Neural crest cell (in vitro differentiated cells): ENCODE data around the gene ZDHHC16. TPM values are rescaled to one million over a fixed set of nuclear protein-coding genes. Genes with fewer than 3 reads are reported as not detected.
"Not testable (repeated sequence)": the region's sequence is repeated elsewhere in the genome, so short reads cannot be mapped to it uniquely, and the experiment has no call there.

Source experiments
- DNase-seq: peaks from one replicate; pipeline ENCODE4 v3.0.0; 2021; ENCODE audit warnings: low read depth, mixed read lengths, low spot score
- H3K27ac Mint-ChIP-seq: one replicate; pipeline ENCODE4 v1.8.0; 2021; ENCODE audit warnings: mild to moderate bottlenecking, mixed read lengths; ENCODE audit not compliant: unreplicated experiment
- H3K27me3 Mint-ChIP-seq: 2 replicates; pipeline ENCODE4 v1.8.0; 2021; ENCODE audit warnings: low read depth, mild to moderate bottlenecking, mixed read lengths
- H3K36me3 Mint-ChIP-seq: 2 replicates; pipeline ENCODE4 v1.8.0; 2021; ENCODE audit warnings: low read depth, mild to moderate bottlenecking, mixed read lengths
- H3K4me1 Mint-ChIP-seq: 2 replicates; pipeline ENCODE4 v1.8.0; 2021; ENCODE audit warnings: mixed read lengths
- H3K4me3 Mint-ChIP-seq: one replicate; pipeline ENCODE4 v1.8.0; 2021; ENCODE audit warnings: mild to moderate bottlenecking, mixed read lengths
- H3K9me3 Mint-ChIP-seq: 2 replicates; pipeline ENCODE4 v1.8.0; 2021; ENCODE audit warnings: mixed read lengths
- CTCF ChIP-seq: fragments of 200-600 bp; sonication (generic); conservative IDR thresholded peaks from 2 replicates; pipeline ENCODE4 v1.5.0; 2021; ENCODE audit warnings: antibody characterized with exemption, mild to moderate bottlenecking
- total RNA-seq: library from RNA; stranded (reverse); gene quantifications from 2 replicates; pipeline ENCODE4 v1.2.1, GENCODE V29; 2021

The ZDHHC16 gene
- total RNA-seq, 1 donor from 2014 or later: 58.2 TPM

- no peak for TF ChIP-seq CTCF
- no peak overlapping the region for H3K4me3 Mint-ChIP-seq
- no peak overlapping the region for H3K27ac Mint-ChIP-seq
- no peaks in the 10 kb centered on the region for H3K27me3 Mint-ChIP-seq
- H3K9me3 Mint-ChIP-seq: no peaks in the 10 kb centered on the region
- no peaks in the 10 kb centered on the region for H3K36me3 Mint-ChIP-seq
- H3K4me1 Mint-ChIP-seq: peaks cover 25% of the 10 kb centered on the region
- DNase-seq: no peak
These were observed 41.9 kb upstream of the ZDHHC16 start for GRCh38 chr10:97404044-97404443.

- DNase-seq: no peak
- Mint-ChIP-seq H3K27ac (no peak overlapping the region), H3K27me3 (no peaks in the 10 kb centered on the region), H3K36me3 (no peaks in the 10 kb centered on the region), H3K4me3 (no peak overlapping the region), H3K9me3 (no peaks in the 10 kb centered on the region), H3K4me1 (peaks cover 15% of the 10 kb centered on the region)
- TF ChIP-seq CTCF: no peak
These were observed 39.9 kb upstream of the ZDHHC16 start for GRCh38 chr10:97406064-97406463.

DNA sequence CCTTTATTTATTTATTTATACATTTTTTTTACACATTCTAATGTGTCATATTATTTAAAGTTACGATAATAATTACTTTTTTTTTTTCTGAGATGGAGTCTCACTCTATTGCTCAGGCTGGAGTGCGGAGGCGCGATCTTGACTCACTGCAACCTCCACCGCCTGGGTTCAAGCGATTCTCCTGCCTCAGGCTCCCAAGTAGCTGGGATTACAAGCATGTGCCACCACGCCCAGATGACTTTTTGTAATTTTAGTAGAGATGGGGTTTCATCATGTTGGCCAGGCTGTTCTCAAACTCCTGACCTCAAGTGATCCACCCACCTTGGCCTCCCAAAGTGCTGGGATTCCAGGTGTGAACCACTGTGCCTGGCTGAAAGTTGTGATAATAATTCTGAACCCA lies 39.5 kb upstream of the ZDHHC16 start:
- not testable (repeated sequence) for H3K27ac Mint-ChIP-seq, H3K9me3 Mint-ChIP-seq, H3K27me3 Mint-ChIP-seq, DNase-seq, H3K36me3 Mint-ChIP-seq, H3K4me3 Mint-ChIP-seq
- peaks cover 11% of the 10 kb centered on the region for H3K4me1 Mint-ChIP-seq

GRCh38 chr10:97407211-97407951 lies 38.6 kb upstream of the ZDHHC16 start:
- Mint-ChIP-seq H3K4me3 (peak overlapping the region; percentile 35), H3K27me3 (no peaks in the 10 kb centered on the region), H3K9me3 (no peaks in the 10 kb centered on the region), H3K4me1 (peaks cover 10% of the 10 kb centered on the region), H3K36me3 (no peaks in the 10 kb centered on the region), H3K27ac (peak overlapping the region; percentile 0)
- peak; percentile 49 for DNase-seq
- TF ChIP-seq CTCF: peak; percentile 89

DNA sequence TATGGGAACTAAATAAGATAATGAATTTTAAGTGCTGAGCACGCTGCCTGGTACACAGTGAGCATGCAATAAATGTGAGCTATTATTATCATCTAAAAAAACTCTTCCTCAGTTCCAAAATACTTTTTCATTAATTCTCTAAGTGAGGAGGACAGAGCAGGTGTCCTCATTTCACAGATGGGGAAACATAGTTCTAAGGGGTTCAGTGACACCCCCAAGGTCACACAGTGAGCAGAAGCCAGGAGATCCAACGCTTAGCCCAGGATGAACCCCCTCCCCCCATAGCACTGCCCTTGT lies 38.1 kb upstream of the ZDHHC16 start:
- Mint-ChIP-seq H3K4me1 (peaks cover 10% of the 10 kb centered on the region), H3K4me3 (no peak overlapping the region), H3K9me3 (no peaks in the 10 kb centered on the region), H3K27me3 (no peaks in the 10 kb centered on the region), H3K36me3 (no peaks in the 10 kb centered on the region), H3K27ac (no peak overlapping the region)
- DNase-seq: no peak
- no peak for TF ChIP-seq CTCF

DNA sequence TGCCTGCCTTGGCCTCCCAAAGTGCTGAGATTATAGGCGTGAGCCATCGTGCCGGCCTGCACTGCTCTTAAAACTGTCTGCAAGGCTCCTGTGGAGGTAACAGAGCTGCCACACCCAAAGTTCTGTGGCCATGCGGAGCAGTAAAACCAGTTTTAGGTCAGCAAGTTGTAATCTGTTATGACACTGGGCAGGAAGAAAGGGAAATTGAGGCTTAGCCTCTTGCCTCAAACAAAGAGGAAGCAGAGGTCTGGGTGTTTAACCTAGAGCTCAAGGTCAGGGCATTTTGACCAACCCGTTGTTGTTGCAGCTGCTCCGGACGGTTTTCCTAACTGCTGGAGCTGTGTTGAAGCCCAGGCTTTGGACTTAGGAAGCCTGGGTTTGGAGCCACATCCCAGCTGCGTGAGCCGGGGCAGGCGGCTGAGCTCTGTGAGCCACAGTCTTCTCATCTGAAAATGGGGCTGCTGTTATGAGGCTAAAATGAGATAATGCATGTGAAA lies 37.4 kb upstream of the ZDHHC16 start:
- no peak for TF ChIP-seq CTCF
- Mint-ChIP-seq H3K27ac (no peak overlapping the region), H3K27me3 (no peaks in the 10 kb centered on the region), H3K4me1 (peaks cover 10% of the 10 kb centered on the region), H3K36me3 (no peaks in the 10 kb centered on the region), H3K9me3 (no peaks in the 10 kb centered on the region), H3K4me3 (no peak overlapping the region)
- no peak for DNase-seq
